Measurements from ENCODE around the gene LRRC8D.

Gene LRRC8D

GRCh38 chr1:89827330-89827729, 6.5 kb downstream of the LRRC8D start:
- no peak for TF ChIP-seq CTCF (IDR thresholded peaks at IDR 0.05; ENCODE audit: borderline replicate concordance, insufficient read depth, low read depth, low read length)
- no peak overlapping the region for H3K4me3 ChIP-seq (ENCODE audit: low read depth, low read length)

- H3K4me3 ChIP-seq (ENCODE audit: low read depth, low read length), result no peak overlapping the region
- no peak for TF ChIP-seq CTCF (IDR thresholded peaks at IDR 0.05; ENCODE audit: borderline replicate concordance, insufficient read depth, low read depth, low read length)
Measured at GRCh38 chr1:89827902-89828301, 7.1 kb downstream of the LRRC8D start.

- TF ChIP-seq CTCF (IDR thresholded peaks at IDR 0.05; ENCODE audit: borderline replicate concordance, insufficient read depth, low read depth, low read length), result no peak
- H3K4me3 ChIP-seq (ENCODE audit: low read depth, low read length), result no peak overlapping the region
Measured at GRCh38 chr1:89829186-89829585, 8.4 kb downstream of the LRRC8D start.

- TF ChIP-seq CTCF (IDR thresholded peaks at IDR 0.05; ENCODE audit: borderline replicate concordance, insufficient read depth, low read depth, low read length), result no peak
- H3K4me3 ChIP-seq (ENCODE audit: low read depth, low read length), result no peak overlapping the region
Measured at GRCh38 chr1:89831462-89832120, 10.8 kb downstream of the LRRC8D start.

GRCh38 chr1:89832496-89833127, 11.8 kb downstream of the LRRC8D start:
- H3K4me3 ChIP-seq (ENCODE audit: low read depth, low read length), result no peak overlapping the region

GRCh38 chr1:89833183-89834082, 12.6 kb downstream of the LRRC8D start:
- no peak for TF ChIP-seq CTCF (IDR thresholded peaks at IDR 0.05; ENCODE audit: borderline replicate concordance, insufficient read depth, low read depth, low read length)
- H3K4me3 ChIP-seq (ENCODE audit: low read depth, low read length), result no peak overlapping the region

More at GRCh38 chr1:89832496-89833127, 11.8 kb downstream of the LRRC8D start:
- TF ChIP-seq CTCF (IDR thresholded peaks at IDR 0.05; ENCODE audit: borderline replicate concordance, insufficient read depth, low read depth, low read length), result no peak

All from GM12875 (cell line).